ENCODE data around the gene DOCK3. TPM values are rescaled to one million over a fixed set of nuclear protein-coding genes. Genes with fewer than 3 reads are reported as not detected.
A peak's percentile ranks its signal among the peaks of the same experiment; 100 is the strongest.

DOCK3 gene
- total RNA-seq, 1 donor from 2014 or later = 0.52 TPM

GRCh38 chr3:51378726-51379125 lies 704.0 kb downstream of the DOCK3 start:
- no peak overlapping the region for H3K4me3 ChIP-seq (ENCODE audit: low read length in 3 of 3)
- H3K4me1 ChIP-seq (ENCODE audit: control insufficient read depth in 3 of 3, insufficient read depth in 3 of 3, low read length in 3 of 3) = peaks cover 0 to 1% (median under 1%) of the 10 kb centered on the region in 3 donors
- H3K9ac ChIP-seq (ENCODE audit: low read depth in 1 of 3, low read length in 3 of 3) = no peak overlapping the region
- no peaks in the 10 kb centered on the region for H3K27me3 ChIP-seq (ENCODE audit: control insufficient read depth in 3 of 3, insufficient read depth in 3 of 3, low read length in 3 of 3)
- H3K27ac ChIP-seq (ENCODE audit: low read depth, low read length) = no peak overlapping the region
- H3K9me3 ChIP-seq (ENCODE audit: control insufficient read depth in 3 of 3, low read length in 3 of 3) = no peaks in the 10 kb centered on the region
- no peaks in the 10 kb centered on the region for H3K36me3 ChIP-seq (ENCODE audit: control insufficient read depth in 3 of 3, insufficient read depth in 3 of 3, low read length in 3 of 3)

- Histone ChIP-seq H3K27me3 (ENCODE audit: control insufficient read depth in 3 of 3, insufficient read depth in 3 of 3, low read length in 3 of 3) (no peaks in the 10 kb centered on the region), H3K9me3 (ENCODE audit: control insufficient read depth in 3 of 3, low read length in 3 of 3) (no peaks in the 10 kb centered on the region), H3K9ac (ENCODE audit: low read depth in 1 of 3, low read length in 3 of 3) (no peak overlapping the region), H3K4me3 (ENCODE audit: low read length in 3 of 3) (no peak overlapping the region), H3K36me3 (ENCODE audit: control insufficient read depth in 3 of 3, insufficient read depth in 3 of 3, low read length in 3 of 3) (no peaks in the 10 kb centered on the region), H3K27ac (ENCODE audit: low read depth, low read length) (no peak overlapping the region), H3K4me1 (ENCODE audit: control insufficient read depth in 3 of 3, insufficient read depth in 3 of 3, low read length in 3 of 3) (peaks cover 6% of the 10 kb centered on the region in 3 donors)
These were observed 704.6 kb downstream of the DOCK3 start for GRCh38 chr3:51379301-51379700.

GRCh38 chr3:51379746-51380455 lies 705.2 kb downstream of the DOCK3 start:
- Histone ChIP-seq H3K27me3 (ENCODE audit: control insufficient read depth in 3 of 3, insufficient read depth in 3 of 3, low read length in 3 of 3) (no peaks in the 10 kb centered on the region), H3K36me3 (ENCODE audit: control insufficient read depth in 3 of 3, insufficient read depth in 3 of 3, low read length in 3 of 3) (peaks cover 0 to 2% (median 0%) of the 10 kb centered on the region in 3 donors)

GRCh38 chr3:51380601-51381332 lies 706.0 kb downstream of the DOCK3 start:
- no peak overlapping the region for H3K27ac ChIP-seq (ENCODE audit: low read depth, low read length)
- H3K9me3 ChIP-seq (ENCODE audit: control insufficient read depth in 3 of 3, low read length in 3 of 3) = no peaks in the 10 kb centered on the region
- H3K4me1 ChIP-seq (ENCODE audit: control insufficient read depth in 3 of 3, insufficient read depth in 3 of 3, low read length in 3 of 3) = peaks cover 9 to 14% (median 9%) of the 10 kb centered on the region in 3 donors
- peaks cover 0 to 2% (median 0%) of the 10 kb centered on the region in 3 donors for H3K36me3 ChIP-seq (ENCODE audit: control insufficient read depth in 3 of 3, insufficient read depth in 3 of 3, low read length in 3 of 3)
- no peak overlapping the region for H3K4me3 ChIP-seq (ENCODE audit: low read length in 3 of 3)
- H3K9ac ChIP-seq (ENCODE audit: low read depth in 1 of 3, low read length in 3 of 3) = no peak overlapping the region
- H3K27me3 ChIP-seq (ENCODE audit: control insufficient read depth in 3 of 3, insufficient read depth in 3 of 3, low read length in 3 of 3) = no peaks in the 10 kb centered on the region

More at GRCh38 chr3:51379746-51380455, 705.2 kb downstream of the DOCK3 start:
- Histone ChIP-seq H3K4me3 (ENCODE audit: low read length in 3 of 3) (no peak overlapping the region), H3K9ac (ENCODE audit: low read depth in 1 of 3, low read length in 3 of 3) (no peak overlapping the region), H3K9me3 (ENCODE audit: control insufficient read depth in 3 of 3, low read length in 3 of 3) (no peaks in the 10 kb centered on the region), H3K4me1 (ENCODE audit: control insufficient read depth in 3 of 3, insufficient read depth in 3 of 3, low read length in 3 of 3) (peaks cover 6 to 11% (median 6%) of the 10 kb centered on the region in 3 donors), H3K27ac (ENCODE audit: low read depth, low read length) (no peak overlapping the region)

- Histone ChIP-seq H3K9me3 (ENCODE audit: control insufficient read depth in 3 of 3, low read length in 3 of 3) (no peaks in the 10 kb centered on the region), H3K27ac (ENCODE audit: low read depth, low read length) (no peak overlapping the region), H3K27me3 (ENCODE audit: control insufficient read depth in 3 of 3, insufficient read depth in 3 of 3, low read length in 3 of 3) (no peaks in the 10 kb centered on the region), H3K4me1 (ENCODE audit: control insufficient read depth in 3 of 3, insufficient read depth in 3 of 3, low read length in 3 of 3) (peaks cover 14 to 20% (median 15%) of the 10 kb centered on the region in 3 donors), H3K4me3 (ENCODE audit: low read length in 3 of 3) (no peak overlapping the region), H3K9ac (ENCODE audit: low read depth in 1 of 3, low read length in 3 of 3) (no peak overlapping the region), H3K36me3 (ENCODE audit: control insufficient read depth in 3 of 3, insufficient read depth in 3 of 3, low read length in 3 of 3) (peaks cover 0 to 2% (median 0%) of the 10 kb centered on the region in 3 donors)
These were observed 706.6 kb downstream of the DOCK3 start for GRCh38 chr3:51381333-51381705.

GRCh38 chr3:51382076-51382745 lies 707.5 kb downstream of the DOCK3 start:
- peaks cover 0 to 2% (median 2%) of the 10 kb centered on the region in 3 donors for H3K36me3 ChIP-seq (ENCODE audit: control insufficient read depth in 3 of 3, insufficient read depth in 3 of 3, low read length in 3 of 3)

GRCh38 chr3:51382947-51383578 lies 708.3 kb downstream of the DOCK3 start:
- no peak overlapping the region for H3K27ac ChIP-seq (ENCODE audit: low read depth, low read length)
- H3K36me3 ChIP-seq (ENCODE audit: control insufficient read depth in 3 of 3, insufficient read depth in 3 of 3, low read length in 3 of 3) = peaks cover 6 to 9% (median 8%) of the 10 kb centered on the region in 3 donors
- no peak overlapping the region for H3K4me3 ChIP-seq (ENCODE audit: low read length in 3 of 3)
- H3K9me3 ChIP-seq (ENCODE audit: control insufficient read depth in 3 of 3, low read length in 3 of 3) = no peaks in the 10 kb centered on the region
- H3K4me1 ChIP-seq (ENCODE audit: control insufficient read depth in 3 of 3, insufficient read depth in 3 of 3, low read length in 3 of 3) = peaks cover 25 to 35% (median 27%) of the 10 kb centered on the region in 3 donors
- no peaks in the 10 kb centered on the region for H3K27me3 ChIP-seq (ENCODE audit: control insufficient read depth in 3 of 3, insufficient read depth in 3 of 3, low read length in 3 of 3)
- no peak overlapping the region for H3K9ac ChIP-seq (ENCODE audit: low read depth in 1 of 3, low read length in 3 of 3)

More at GRCh38 chr3:51382076-51382745, 707.5 kb downstream of the DOCK3 start:
- Histone ChIP-seq H3K4me3 (ENCODE audit: low read length in 3 of 3) (no peak overlapping the region), H3K27me3 (ENCODE audit: control insufficient read depth in 3 of 3, insufficient read depth in 3 of 3, low read length in 3 of 3) (no peaks in the 10 kb centered on the region), H3K9me3 (ENCODE audit: control insufficient read depth in 3 of 3, low read length in 3 of 3) (no peaks in the 10 kb centered on the region), H3K27ac (ENCODE audit: low read depth, low read length) (no peak overlapping the region), H3K4me1 (ENCODE audit: control insufficient read depth in 3 of 3, insufficient read depth in 3 of 3, low read length in 3 of 3) (peaks cover 21 to 26% (median 21%) of the 10 kb centered on the region in 3 donors), H3K9ac (ENCODE audit: low read depth in 1 of 3, low read length in 3 of 3) (no peak overlapping the region)

GRCh38 chr3:51384055-51384725 lies 709.5 kb downstream of the DOCK3 start:
- H3K4me1 ChIP-seq (ENCODE audit: control insufficient read depth in 3 of 3, insufficient read depth in 3 of 3, low read length in 3 of 3) = peaks cover 25 to 40% (median 27%) of the 10 kb centered on the region in 3 donors
- peak overlapping the region; percentile 93 to 99 (median 94) for H3K4me3 ChIP-seq (ENCODE audit: low read length in 3 of 3)
- no peaks in the 10 kb centered on the region for H3K27me3 ChIP-seq (ENCODE audit: control insufficient read depth in 3 of 3, insufficient read depth in 3 of 3, low read length in 3 of 3)
- H3K9ac ChIP-seq (ENCODE audit: low read depth in 1 of 3, low read length in 3 of 3) = peak overlapping the region; percentile 97 to 99 (median 98)
- peak overlapping the region; percentile 95 for H3K27ac ChIP-seq (ENCODE audit: low read depth, low read length)
- H3K9me3 ChIP-seq (ENCODE audit: control insufficient read depth in 3 of 3, low read length in 3 of 3) = no peaks in the 10 kb centered on the region
- H3K36me3 ChIP-seq (ENCODE audit: control insufficient read depth in 3 of 3, insufficient read depth in 3 of 3, low read length in 3 of 3) = peaks cover 12 to 20% (median 17%) of the 10 kb centered on the region in 3 donors
